ENCODE data around the gene RANBP1.

Gene RANBP1

DNA sequence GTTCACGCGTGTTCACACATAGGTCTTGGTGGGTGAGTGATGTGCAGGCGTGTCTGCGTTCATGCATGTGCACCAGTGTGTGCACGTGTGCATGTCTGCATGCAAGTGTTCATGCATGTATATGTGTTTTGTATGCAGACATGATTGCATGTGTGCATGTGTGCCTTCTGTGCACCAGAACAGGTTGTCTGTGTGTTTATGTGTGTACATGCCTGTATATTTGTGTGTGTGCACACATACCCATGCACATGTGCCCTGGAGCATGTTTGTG, 20.6 kb downstream of the RANBP1 start:
- no peak for DNase-seq (ENCODE audit: low read depth in 2 of 2)

DNA sequence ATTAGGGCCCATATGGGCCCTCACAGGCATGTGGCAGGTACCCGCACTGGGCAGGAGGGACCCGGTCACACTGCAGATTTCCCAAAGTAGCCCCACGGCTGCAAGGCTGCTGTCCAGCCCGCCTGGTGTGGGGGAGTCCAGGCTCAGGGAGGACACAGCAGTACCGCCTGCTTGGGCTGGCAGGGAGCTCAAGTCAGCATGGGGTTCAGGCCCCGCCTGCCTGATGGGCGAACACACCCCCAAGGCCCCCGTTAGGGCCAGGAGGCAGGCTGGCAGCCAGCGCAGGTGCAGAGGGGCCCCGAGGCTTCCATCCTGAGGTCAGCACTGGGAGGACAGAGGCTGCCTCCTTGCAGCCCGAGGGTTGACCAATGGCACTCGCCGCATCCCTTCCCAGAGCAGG, 21.2 kb downstream of the RANBP1 start:
- no peak for DNase-seq (ENCODE audit: low read depth in 2 of 2)

DNA sequence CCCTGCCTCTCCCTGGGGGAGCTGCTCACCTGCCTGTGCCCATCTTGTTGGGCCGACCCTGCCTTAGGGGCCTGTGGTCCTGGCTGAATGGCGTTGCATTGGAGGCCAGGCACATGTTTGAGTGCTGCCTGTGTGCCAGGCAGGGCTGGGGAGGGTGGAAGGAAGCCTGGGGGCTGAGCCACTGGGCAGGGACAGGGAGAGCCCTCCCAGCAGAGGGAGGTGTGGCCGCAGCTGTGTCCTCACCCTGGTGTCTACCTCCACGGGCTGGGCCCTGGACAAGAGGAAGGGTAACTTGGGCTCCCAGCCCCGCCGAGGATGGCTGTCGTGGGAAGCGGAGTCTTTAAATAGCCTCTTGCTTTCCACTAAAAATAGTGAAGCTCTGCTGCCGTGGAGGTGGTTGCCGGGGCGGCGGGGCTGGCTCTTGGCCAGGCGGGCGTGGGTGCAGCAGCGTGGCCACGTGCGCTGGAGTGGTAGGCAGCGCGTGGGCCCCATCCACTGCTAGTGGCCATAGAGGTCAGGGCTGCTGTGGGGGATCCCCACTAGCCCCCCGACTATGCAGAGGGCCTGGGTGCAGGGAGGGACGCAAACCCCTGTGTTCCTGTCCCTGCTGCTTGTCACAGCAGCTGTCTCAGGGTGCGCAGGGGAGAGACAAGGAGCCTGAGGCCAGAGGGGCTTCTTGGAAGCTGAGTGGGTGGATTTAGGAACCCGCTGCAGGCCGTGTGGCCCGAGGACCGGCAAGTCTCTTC, 21.9 kb downstream of the RANBP1 start:
- no peak for DNase-seq (ENCODE audit: low read depth in 2 of 2)

GRCh38 chr22:20138417-20138738, 22.5 kb downstream of the RANBP1 start:
- no peak for DNase-seq (ENCODE audit: low read depth in 2 of 2)

GRCh38 chr22:20138868-20139267, 23.0 kb downstream of the RANBP1 start:
- no peak for DNase-seq (ENCODE audit: low read depth in 2 of 2)

- no peak for DNase-seq (ENCODE audit: low read depth in 2 of 2)
Observed at GRCh38 chr22:20139391-20140106, 23.6 kb downstream of the RANBP1 start.

- DNase-seq (ENCODE audit: low read depth in 2 of 2): no peak
Observed at GRCh38 chr22:20140107-20140445, 24.2 kb downstream of the RANBP1 start.

DNA sequence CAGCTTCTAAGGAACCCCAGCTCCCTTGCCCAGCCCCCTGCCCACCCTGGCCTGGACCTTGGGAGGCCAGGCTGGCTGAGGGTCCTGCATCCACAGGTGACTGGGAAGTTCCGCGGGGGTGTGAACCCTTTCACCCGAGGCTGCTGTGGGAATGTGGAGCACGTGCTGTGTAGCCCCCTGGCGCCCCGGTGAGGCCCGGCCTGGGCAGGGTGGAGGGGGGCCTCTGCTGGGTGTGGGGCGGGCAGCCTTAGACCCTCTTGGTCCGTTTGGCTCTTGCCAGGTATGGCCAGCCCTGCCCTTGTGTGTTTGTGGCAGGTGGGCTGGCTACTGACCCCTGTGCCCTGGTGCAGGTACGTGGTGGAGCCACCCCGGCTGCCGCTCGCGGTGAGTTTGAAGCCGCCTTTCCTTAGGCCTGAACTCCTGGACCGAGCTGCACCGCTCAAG, 24.6 kb downstream of the RANBP1 start:
- no peak for DNase-seq (ENCODE audit: low read depth in 2 of 2)

- DNase-seq (ENCODE audit: low read depth in 2 of 2): no peak
Observed at GRCh38 chr22:20141186-20142077, 25.5 kb downstream of the RANBP1 start.

DNA sequence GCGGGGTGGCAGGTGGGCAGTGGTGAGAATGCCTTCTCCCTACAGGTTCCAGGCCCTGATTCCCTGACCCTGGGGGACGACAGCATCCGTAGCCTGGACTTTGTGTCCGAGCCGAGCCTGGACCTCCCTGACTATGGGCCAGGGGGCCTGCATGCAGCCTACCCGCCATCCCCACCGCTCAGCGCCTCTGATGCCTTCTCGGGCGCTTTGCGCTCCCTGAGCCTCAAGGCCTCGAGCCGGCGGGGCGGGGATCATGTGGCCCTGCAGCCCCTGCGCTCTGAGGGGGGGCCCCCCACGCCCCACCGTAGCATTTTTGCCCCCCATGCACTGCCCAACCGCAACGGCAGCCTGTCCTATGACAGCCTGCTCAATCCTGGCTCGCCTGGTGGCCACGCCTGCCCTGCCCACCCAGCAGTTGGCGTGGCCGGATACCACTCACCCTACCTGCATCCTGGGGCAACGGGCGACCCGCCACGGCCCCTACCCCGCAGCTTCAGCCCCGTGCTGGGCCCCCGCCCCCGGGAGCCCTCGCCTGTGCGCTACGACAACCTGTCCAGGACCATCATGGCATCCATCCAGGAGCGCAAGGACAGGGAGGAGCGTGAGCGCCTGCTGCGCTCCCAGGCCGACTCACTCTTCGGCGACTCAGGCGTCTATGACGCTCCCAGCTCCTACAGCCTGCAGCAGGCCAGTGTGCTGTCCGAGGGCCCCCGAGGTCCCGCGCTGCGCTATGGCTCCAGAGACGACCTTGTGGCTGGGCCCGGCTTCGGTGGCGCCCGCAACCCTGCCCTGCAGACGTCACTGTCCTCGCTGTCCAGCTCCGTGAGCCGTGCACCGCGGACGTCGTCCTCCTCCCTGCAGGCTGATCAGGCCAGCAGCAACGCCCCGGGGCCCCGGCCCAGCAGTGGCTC, 27.1 kb downstream of the RANBP1 start:
- no peak for DNase-seq (ENCODE audit: low read depth in 2 of 2)

DNA sequence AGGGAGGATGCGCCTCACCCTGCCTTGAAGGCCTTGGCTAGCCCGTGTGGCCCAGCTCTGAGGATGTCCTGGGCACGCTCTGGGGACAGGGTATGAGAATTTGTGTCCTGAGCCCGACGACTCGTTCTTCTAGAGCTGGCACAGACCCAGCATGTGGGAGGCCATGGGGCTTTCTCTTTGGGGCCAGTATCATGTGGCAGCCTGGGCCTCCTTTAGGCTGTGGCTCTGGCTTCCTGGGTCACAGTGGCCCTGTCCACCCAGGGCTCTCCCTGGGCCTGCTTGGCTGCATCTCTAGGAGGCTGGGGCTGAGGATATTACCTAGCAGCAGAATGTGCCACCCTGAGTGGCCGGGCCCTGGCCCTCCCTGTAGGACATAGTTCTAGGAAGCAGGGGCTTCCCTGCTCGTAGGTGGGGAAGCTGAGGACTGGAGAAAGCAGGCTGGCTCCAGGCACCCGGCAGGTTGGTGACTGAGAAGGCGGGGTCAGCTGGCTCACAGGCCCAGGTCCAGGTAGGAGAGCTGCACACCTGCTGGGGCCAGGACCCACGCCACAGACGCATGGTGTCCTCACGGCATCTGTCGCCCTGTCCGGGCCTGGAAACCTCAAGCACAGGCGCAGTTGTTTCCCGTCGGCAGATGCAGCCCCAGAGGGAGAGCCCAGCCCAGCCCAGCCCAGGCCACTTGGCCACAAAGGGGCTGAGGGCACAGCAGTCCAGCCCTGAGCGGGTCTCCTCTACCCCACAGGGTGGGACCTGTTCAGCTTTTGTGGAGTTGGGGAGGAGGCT, 28.2 kb downstream of the RANBP1 start:
- DNase-seq (ENCODE audit: low read depth in 2 of 2): no peak

- no peak for DNase-seq (ENCODE audit: low read depth in 2 of 2)
Observed at GRCh38 chr22:20145206-20145831, 29.4 kb downstream of the RANBP1 start.

- no peak for DNase-seq (ENCODE audit: low read depth in 2 of 2)
Observed at GRCh38 chr22:20145832-20146223, 29.9 kb downstream of the RANBP1 start.

DNA sequence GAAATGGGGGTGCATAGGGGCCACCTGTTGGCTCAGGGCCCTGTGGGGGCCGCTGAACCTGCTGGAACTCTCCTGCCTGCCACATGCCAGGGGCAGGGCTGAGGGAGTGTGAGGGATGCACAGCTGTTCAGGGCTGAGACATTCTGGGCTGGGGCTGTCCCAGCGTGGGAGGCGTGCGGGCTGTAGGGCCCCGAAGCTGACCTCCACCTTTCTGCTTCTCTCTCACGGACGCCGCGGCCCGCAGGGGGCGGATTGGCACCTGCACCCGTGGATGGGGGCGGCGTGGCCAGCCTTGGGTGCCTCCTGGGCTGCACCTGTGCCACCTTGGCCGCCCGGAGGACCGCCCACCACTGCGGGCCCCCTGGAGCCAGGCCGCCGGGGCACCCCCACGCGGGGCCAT, 30.9 kb downstream of the RANBP1 start:
- DNase-seq (ENCODE audit: low read depth in 2 of 2): no peak

- no peak for DNase-seq (ENCODE audit: low read depth in 2 of 2)
Observed at GRCh38 chr22:20147237-20147988, 31.5 kb downstream of the RANBP1 start.

DNA sequence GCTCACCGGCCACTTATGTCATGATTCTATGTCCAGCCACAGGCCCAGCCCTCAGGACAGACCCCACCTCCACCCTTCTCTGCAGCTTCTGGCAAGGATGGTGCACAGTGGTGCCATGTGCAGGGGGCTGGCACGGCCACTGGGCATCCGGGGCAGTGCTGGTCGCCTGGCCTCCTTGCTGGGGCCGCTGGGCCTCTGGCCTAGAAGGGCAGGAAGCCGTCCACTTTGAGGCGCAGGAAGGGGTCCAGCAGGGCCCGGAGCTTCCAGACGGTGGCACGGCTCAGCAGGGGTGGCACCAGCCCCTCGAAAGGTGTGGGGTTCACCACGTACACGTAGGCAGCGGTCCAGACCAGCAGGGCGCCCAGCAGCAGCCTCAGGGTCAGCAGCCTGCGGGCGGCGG, 32.5 kb downstream of the RANBP1 start:
- no peak for DNase-seq (ENCODE audit: low read depth in 2 of 2)

DNA sequence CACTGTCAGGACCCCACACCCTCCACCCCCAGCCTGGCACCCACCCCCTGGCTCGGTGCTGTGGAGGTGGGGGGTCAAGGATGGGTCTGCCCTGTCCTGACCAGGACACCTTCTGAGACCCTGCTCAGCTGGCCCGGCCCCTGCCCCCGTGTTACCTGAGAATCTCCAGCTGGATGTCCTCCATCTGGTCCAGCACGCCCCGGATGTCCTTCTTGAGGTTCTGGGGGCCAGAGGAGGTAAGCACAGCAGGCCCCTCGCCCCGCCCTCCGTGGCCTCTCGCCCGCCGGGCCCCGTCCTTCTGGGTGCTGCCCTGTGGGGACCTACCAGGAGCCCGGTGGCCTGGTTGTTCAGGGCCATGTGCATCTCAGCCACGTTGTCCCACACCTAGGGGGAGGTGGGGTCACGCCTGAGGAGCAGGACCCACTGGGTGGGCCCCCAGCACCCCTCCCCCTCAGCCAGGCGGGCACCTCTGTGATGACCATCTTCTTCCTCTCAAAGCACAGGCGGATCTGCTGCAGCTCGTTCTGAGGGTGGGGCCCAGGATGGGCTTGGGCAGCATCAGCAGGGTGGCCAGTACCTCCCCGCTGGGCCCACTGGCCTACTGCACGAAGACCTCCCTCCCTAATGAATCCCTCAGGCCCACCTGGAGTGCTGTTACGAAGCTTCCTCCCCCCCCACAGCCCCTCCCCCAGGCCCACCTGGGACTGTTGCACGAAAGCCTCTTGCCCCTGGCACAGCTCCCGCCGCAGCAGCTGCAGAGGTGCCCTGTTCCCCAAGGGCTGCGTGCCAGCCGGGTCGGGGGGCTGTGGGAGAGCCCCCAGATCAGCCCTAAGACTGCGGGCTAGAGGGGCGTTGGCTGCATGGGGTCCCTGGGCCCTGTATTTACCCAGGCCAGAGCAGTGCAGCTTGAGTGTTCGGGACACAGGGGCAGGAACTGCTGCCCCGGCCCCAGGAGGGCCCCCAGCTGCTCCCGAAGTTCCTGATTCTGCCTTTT, 33.6 kb downstream of the RANBP1 start:
- DNase-seq (ENCODE audit: low read depth in 2 of 2): no peak

GRCh38 chr22:20150381-20151275, 34.7 kb downstream of the RANBP1 start, which contains the start of gene CCDC188:
TSS of gene CCDC188 (minus strand) at chr22:20151055. CDS start at chr22:20150986, 69 bp downstream.
- no peak for DNase-seq (ENCODE audit: low read depth in 2 of 2)

Measured in activated CD8-positive, alpha-beta memory T cell treated with anti-CD3 and anti-CD28 coated beads for 4 hours (primary cell).